Upper lobe of left lung (tissue), 4 donors: ENCODE measurements around the gene ELMOD3.

Source experiments
- POLR2A ChIP-seq, 4 donors: fragments of 450-650 bp; IDR thresholded peaks; one replicate each; pipeline ENCODE4 v1.5.1; 2016 to 2017; ENCODE audit warnings: antibody characterized with exemption in 4 of 4, mild to moderate bottlenecking in 2 of 4
- POLR2AphosphoS5 ChIP-seq, 2 donors: sonication (generic); formaldehyde crosslinking; IDR thresholded peaks; one replicate each; pipeline ENCODE4 v1.5.1; 2017; ENCODE audit warnings: antibody characterized with exemption in 2 of 2
- TF ChIP-seq, protein P1 (sequence below), 6 experiments: fragments of 450-650 bp in 4 of 6; fragments of 200-600 bp in 2 of 6; sonication (generic) in 2 of 6; IDR thresholded peaks; one replicate each; pipeline ENCODE4 v1.5.1; 2016 to 2019; ENCODE audit warnings: antibody characterized with exemption in 6 of 6

DNA sequence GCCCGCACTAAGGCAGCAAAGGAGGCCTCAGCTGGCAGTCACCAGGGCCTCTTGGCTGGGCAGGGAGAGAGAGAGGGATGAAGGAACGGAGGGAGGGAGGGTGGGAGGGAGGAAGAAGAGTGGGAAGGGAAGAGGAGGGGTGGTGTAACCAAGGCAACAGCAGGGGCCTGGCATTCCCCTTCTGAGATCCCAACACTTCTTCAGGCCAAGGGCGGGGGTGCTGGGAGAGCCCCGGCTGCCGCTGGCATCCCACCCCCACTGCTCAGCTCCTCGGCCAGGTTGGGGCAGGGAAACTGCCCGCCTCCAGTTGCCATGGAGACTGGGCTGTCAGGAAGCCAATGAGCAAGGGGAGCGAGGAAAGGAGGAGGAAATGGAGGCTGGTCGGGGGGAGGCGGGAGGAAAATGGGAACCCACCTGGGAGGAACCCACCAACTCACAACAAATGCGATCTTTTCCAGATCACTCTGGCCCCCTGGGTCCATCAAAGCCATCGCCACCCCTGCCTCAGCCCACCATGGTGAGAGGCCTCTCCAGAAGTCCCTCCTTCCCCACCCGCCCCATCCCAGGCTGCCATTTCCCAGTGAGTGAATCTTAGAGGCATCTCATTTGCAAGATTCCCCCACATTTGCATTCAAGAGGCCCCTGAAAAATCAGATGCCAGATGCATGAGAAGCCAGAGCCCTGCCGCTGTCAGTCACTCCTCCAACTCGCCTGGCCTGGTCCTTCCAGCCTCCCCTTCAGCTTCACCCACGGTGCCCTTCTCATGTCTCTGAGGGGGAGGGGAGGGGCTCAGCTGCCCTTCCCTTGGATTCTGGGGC lies 76.4 kb downstream of the ELMOD3 start:
- TF ChIP-seq POLR2A (IDR thresholded peaks at IDR 0.05) (no peak), POLR2AphosphoS5 (IDR thresholded peaks at IDR 0.05) (no peak)
- TF ChIP-seq, protein P1, sequence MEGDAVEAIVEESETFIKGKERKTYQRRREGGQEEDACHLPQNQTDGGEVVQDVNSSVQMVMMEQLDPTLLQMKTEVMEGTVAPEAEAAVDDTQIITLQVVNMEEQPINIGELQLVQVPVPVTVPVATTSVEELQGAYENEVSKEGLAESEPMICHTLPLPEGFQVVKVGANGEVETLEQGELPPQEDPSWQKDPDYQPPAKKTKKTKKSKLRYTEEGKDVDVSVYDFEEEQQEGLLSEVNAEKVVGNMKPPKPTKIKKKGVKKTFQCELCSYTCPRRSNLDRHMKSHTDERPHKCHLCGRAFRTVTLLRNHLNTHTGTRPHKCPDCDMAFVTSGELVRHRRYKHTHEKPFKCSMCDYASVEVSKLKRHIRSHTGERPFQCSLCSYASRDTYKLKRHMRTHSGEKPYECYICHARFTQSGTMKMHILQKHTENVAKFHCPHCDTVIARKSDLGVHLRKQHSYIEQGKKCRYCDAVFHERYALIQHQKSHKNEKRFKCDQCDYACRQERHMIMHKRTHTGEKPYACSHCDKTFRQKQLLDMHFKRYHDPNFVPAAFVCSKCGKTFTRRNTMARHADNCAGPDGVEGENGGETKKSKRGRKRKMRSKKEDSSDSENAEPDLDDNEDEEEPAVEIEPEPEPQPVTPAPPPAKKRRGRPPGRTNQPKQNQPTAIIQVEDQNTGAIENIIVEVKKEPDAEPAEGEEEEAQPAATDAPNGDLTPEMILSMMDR (IDR thresholded peaks at IDR 0.05) = no peak
